WTC11 (cell line): Measurements from ENCODE around the gene BTBD8.

Source experiments
- ARID4B ChIP-seq: sonication (generic); formaldehyde crosslinking; IDR thresholded peaks from 2 replicates; pipeline ENCODE4 v1.8.0; 2023; ENCODE audit warnings: missing genetic modification reagents, mild to moderate bottlenecking, borderline replicate concordance
- ATF3 ChIP-seq: sonication (generic); formaldehyde crosslinking; conservative IDR thresholded peaks from 2 replicates; pipeline ENCODE4 v1.8.1; 2022; ENCODE audit warnings: mild to moderate bottlenecking, missing genetic modification reagents
- CDX4 ChIP-seq: fragments of 250-450 bp; sonication (Bioruptor Pico); IDR thresholded peaks from 2 replicates; pipeline ENCODE4 v1.9.0; 2021; ENCODE audit warnings: moderate library complexity, mild to moderate bottlenecking, inconsistent platforms, borderline replicate concordance
- CTCF ChIP-seq: fragments of 200-600 bp; IDR thresholded peaks from 2 replicates; pipeline ENCODE4 v1.8.0; 2022; ENCODE audit warnings: antibody characterized with exemption
- FOXK1 ChIP-seq: sonication (generic); formaldehyde crosslinking; IDR thresholded peaks from 2 replicates; pipeline ENCODE4 v1.8.0; 2022; ENCODE audit warnings: mild to moderate bottlenecking, moderate library complexity, missing genetic modification reagents
- FOXP4 ChIP-seq: sonication (generic); formaldehyde crosslinking; IDR thresholded peaks from 2 replicates; pipeline ENCODE4 v1.8.0; 2022; ENCODE audit warnings: mild to moderate bottlenecking, missing genetic modification reagents
- NFYB ChIP-seq: sonication (generic); formaldehyde crosslinking; conservative IDR thresholded peaks from 2 replicates; pipeline ENCODE4 v1.8.0; 2022; ENCODE audit warnings: low read depth, missing genetic modification reagents
- SMAD3 ChIP-seq: sonication (generic); formaldehyde crosslinking; IDR thresholded peaks from 2 replicates; pipeline ENCODE4 v1.8.0; 2022; ENCODE audit warnings: missing genetic modification reagents, mild to moderate bottlenecking, borderline replicate concordance
- ZNF121 ChIP-seq: sonication (generic); formaldehyde crosslinking; IDR thresholded peaks from 2 replicates; pipeline ENCODE4 v1.8.0; 2023; ENCODE audit warnings: missing genetic modification reagents
- ZNF671 ChIP-seq: fragments of 250-450 bp; sonication (Bioruptor Pico); IDR thresholded peaks from 2 replicates; pipeline ENCODE4 v1.8.0; 2021; ENCODE audit warnings: mild to moderate bottlenecking
- ZSCAN18 ChIP-seq: fragments of 250-450 bp; sonication (Bioruptor Pico); IDR thresholded peaks from 2 replicates; pipeline ENCODE4 v2.1.2; 2022; ENCODE audit warnings: mild to moderate bottlenecking, moderate library complexity

- TF ChIP-seq FOXK1 (no peak), NFYB (CRISPR knock-in tag) (no peak), ZNF671 (CRISPR knock-in tag) (no peak), ZNF121 (CRISPR knock-in tag) (no peak), CTCF (no peak), SMAD3 (CRISPR knock-in tag) (no peak), ARID4B (CRISPR knock-in tag) (no peak), CDX4 (CRISPR knock-in tag) (no peak), FOXP4 (CRISPR knock-in tag) (no peak), ATF3 (CRISPR knock-in tag) (no peak), ZSCAN18 (CRISPR knock-in tag) (no peak)
These were observed 150.6 kb downstream of the BTBD8 start for GRCh38 chr1:92230736-92231135.
